GM13976 (cell line): ENCODE data around the gene GALNT18.

Experiments used
- DNase-seq: peaks from one replicate; pipeline ENCODE4 v3.0.0; 2012; ENCODE audit warnings: low spot score
- in situ Hi-C: fragments of 300-500 bp; cut with MboI; formaldehyde crosslinking; loops from one replicate; pipeline ENCODE4 v1.12.0; 2022; ENCODE audit warnings: low sequenced_read_pairs, mixed read lengths, inconsistent platforms; ENCODE audit not compliant: unreplicated experiment
- TF ChIP-seq, protein P1 (sequence below): IDR thresholded peaks from 2 replicates; pipeline ENCODE4 v1.5.1; 2012; ENCODE audit warnings: borderline replicate concordance, mild to moderate bottlenecking; ENCODE audit not compliant: insufficient read depth; ENCODE audit errors: extremely low read depth, missing control alignments, control extremely low read depth

Gene GALNT18

DNA sequence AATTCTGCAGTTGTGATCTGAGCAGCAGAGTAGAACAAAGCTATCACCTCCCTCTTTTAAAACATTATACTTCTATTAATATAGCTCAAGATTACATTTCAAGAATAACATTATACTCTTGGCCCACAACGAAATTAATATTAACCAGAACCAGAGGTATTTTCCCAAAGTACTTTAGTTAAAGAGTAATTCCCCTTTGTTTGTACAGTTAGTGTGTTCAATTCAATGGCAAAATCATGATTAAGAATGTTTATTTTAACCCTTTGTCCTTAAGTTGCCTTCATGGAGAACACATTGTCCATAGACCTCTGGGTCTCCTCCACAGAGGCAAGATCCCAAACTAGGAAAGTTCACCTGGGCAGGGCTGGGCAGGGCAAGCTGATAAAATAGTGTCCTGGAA is 180.7 kb downstream of the GALNT18 start:
- DNase-seq, result no peak
- TF ChIP-seq, protein P1, sequence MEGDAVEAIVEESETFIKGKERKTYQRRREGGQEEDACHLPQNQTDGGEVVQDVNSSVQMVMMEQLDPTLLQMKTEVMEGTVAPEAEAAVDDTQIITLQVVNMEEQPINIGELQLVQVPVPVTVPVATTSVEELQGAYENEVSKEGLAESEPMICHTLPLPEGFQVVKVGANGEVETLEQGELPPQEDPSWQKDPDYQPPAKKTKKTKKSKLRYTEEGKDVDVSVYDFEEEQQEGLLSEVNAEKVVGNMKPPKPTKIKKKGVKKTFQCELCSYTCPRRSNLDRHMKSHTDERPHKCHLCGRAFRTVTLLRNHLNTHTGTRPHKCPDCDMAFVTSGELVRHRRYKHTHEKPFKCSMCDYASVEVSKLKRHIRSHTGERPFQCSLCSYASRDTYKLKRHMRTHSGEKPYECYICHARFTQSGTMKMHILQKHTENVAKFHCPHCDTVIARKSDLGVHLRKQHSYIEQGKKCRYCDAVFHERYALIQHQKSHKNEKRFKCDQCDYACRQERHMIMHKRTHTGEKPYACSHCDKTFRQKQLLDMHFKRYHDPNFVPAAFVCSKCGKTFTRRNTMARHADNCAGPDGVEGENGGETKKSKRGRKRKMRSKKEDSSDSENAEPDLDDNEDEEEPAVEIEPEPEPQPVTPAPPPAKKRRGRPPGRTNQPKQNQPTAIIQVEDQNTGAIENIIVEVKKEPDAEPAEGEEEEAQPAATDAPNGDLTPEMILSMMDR, result no peak
- in situ Hi-C loops, result no loop called here

DNA sequence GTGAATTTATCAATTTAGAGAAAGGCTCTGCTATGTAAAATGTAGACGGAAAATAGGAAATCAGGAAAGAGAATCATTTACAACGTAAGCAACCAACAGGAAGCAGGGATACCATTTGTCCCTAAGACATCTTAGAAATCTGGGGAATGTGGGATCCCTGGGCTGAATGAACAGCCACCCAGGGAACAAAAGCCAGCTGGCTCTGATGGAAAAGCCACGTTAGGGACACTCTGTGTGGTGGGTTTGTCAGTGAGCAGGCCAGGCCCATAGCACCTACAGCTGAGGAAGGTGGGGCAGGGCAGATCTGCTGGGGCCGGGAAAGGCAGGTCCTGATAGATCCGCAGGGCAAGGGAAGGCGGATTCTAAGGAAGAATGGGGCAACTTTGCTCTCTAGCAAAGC is 181.7 kb downstream of the GALNT18 start:
- TF ChIP-seq, protein P1, result no peak
- in situ Hi-C loops, result no loop called here
- DNase-seq, result no peak

GRCh38 chr11:11439591-11439990 is 182.2 kb downstream of the GALNT18 start:
- in situ Hi-C loops, result no loop called here
- no peak for DNase-seq
- TF ChIP-seq, protein P1, result no peak

DNA sequence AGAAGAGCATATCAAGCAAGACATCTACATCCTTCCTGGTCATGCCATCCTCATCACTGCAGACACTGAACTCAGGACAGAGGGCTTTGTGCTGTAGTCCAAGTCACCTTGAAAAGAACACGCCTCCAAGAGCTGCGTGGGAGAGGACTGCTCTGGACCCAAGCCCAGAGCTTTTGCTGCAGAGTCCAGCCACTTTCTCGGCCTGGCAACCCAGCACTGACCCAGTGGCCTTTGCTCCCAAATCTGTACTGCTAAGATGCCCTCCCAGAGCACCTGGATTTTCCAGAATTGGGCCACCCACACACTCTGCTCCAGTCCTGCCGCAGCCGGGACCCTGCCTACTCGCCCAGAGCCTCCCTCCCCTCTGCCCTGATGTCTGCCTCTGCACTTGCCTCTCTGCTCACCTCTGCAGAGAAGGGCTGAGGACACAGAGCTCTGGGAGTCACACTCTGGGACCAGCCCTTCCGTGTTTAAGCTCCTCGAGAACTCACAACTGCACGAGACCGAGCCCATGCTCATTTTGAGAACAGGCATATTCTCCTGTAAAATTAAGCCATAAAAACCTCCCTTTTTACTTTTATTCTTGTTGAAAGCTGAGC is 185.0 kb downstream of the GALNT18 start:
- DNase-seq, result no peak
- in situ Hi-C loops, result no loop called here
- TF ChIP-seq, protein P1, result no peak

GRCh38 chr11:11435635-11436034 is 186.2 kb downstream of the GALNT18 start:
- in situ Hi-C loops, result no loop called here
- TF ChIP-seq, protein P1, result no peak
- DNase-seq, result no peak

DNA sequence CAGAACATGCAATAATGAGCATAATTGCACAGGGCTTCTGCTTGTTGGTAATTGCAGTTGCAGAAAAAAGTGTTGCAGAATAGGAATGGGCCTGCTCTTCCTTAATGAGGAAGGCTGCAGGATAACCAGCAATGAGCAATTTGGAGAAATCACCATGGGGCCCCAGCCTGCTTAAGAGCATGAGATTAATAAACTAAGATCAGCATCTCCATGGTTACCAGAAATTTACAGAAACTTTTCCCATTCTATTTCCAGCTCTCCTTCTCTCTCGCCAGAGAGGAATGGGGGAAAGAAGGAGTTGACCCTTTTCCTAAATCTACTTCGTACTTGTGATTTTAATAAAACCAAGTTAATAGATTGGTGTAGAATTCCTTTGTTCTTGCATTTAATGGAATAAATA is 187.8 kb downstream of the GALNT18 start:
- TF ChIP-seq, protein P1, result no peak
- in situ Hi-C loops, result no loop called here
- DNase-seq, result no peak
